GM21390 (cell line): ENCODE measurements around the gene NKX6-2.

Experiments
- ATAC-seq: cut with Tn5 transposase; IDR thresholded peaks from one replicate; pipeline ENCODE4 v1.9.1; 2021; ENCODE audit not compliant: unreplicated experiment

NKX6-2 gene

GRCh38 chr10:132742167-132742836 is 43.6 kb downstream of the NKX6-2 start:
- no peak for ATAC-seq

GRCh38 chr10:132740588-132740987 is 45.4 kb downstream of the NKX6-2 start:
- no peak for ATAC-seq

- no peak for ATAC-seq
These were observed 46.7 kb downstream of the NKX6-2 start for GRCh38 chr10:132739225-132739613.

GRCh38 chr10:132738454-132739224 is 47.3 kb downstream of the NKX6-2 start:
- ATAC-seq = no peak

- ATAC-seq = no peak
These were observed 48.4 kb downstream of the NKX6-2 start for GRCh38 chr10:132737390-132738048.

GRCh38 chr10:132735923-132736391 is 50.0 kb downstream of the NKX6-2 start:
- no peak for ATAC-seq

GRCh38 chr10:132735341-132735775 is 50.6 kb downstream of the NKX6-2 start:
- no peak for ATAC-seq

GRCh38 chr10:132733926-132734325 is 52.0 kb downstream of the NKX6-2 start:
- ATAC-seq = no peak
